ENCODE data around the gene CALHM5. TPM values are rescaled to one million over a fixed set of nuclear protein-coding genes. Genes with fewer than 3 reads are reported as not detected.

CALHM5 gene
- total and polyA plus RNA-seq, 9 of the 15 experiments (the other 6 are each of a cell fraction or from before 2014, with no cell fraction given), result under 0.01 to 0.05 (median 0.02) TPM; not detected in 2

- TF ChIP-seq ARID3A (IDR thresholded peaks at IDR 0.05; ENCODE audit: borderline replicate concordance, low read depth, low read length), result no peak
- peak; percentile 38; the same call in 1 of the 2 replicates for TF ChIP-seq CREM (IDR thresholded peaks at IDR 0.05; ENCODE audit: low read depth)
- no peak for TF ChIP-seq NR3C1 (CRISPR knock-in tag; IDR thresholded peaks at IDR 0.05)
- TF ChIP-seq WHSC1 (IDR thresholded peaks at IDR 0.05; ENCODE audit: low read length), result no peak
- TF ChIP-seq YBX1 (IDR thresholded peaks at IDR 0.05), result no peak
- no peak for TF ChIP-seq RBM34 (IDR thresholded peaks at IDR 0.05; ENCODE audit: borderline replicate concordance, insufficient read depth, low read length)
- no peak for TF ChIP-seq SAFB2 (IDR thresholded peaks at IDR 0.05; ENCODE audit: borderline replicate concordance, low read depth, low read length, severe bottlenecking)
- TF ChIP-seq NR2C1 (IDR thresholded peaks at IDR 0.05), result peak; percentile 55; the same call in 1 of the 2 replicates
- peak; percentile 81 for TF ChIP-seq NR2C1 (tag; IDR thresholded peaks at IDR 0.05)
- no peak for TF ChIP-seq RNF219 (CRISPR knock-in tag; IDR thresholded peaks at IDR 0.05)
- peak; percentile 88 for TF ChIP-seq ARID1B (IDR thresholded peaks at IDR 0.05)
- no peak for TF ChIP-seq ZNF274 (IDR thresholded peaks at IDR 0.05; ENCODE audit: borderline replicate concordance, low read depth, low read length)
- TF ChIP-seq ZNF592 (IDR thresholded peaks at IDR 0.05), result peak; percentile 64; the same call in 1 of the 2 replicates
- no peak for TF ChIP-seq MXI1 (IDR thresholded peaks at IDR 0.05; ENCODE audit: low read depth, low read length)
- TF ChIP-seq HDAC6 (IDR thresholded peaks at IDR 0.05; ENCODE audit: low read depth, low read length), result no peak
- no peak for TF ChIP-seq ZC3H4 (CRISPR knock-in tag; IDR thresholded peaks at IDR 0.05; ENCODE audit: borderline replicate concordance)
- peak; percentile 84 for TF ChIP-seq TEAD4 (IDR thresholded peaks at IDR 0.05; ENCODE audit: low read length)
- TF ChIP-seq TEAD4 (CRISPR knock-in tag; IDR thresholded peaks at IDR 0.05; ENCODE audit: borderline replicate concordance), result no peak
- no peak for TF ChIP-seq ATF1 (CRISPR knock-in tag; IDR thresholded peaks at IDR 0.05)
- peak; percentile 33; the same call in 1 of the 2 replicates for TF ChIP-seq ATF1 (tag; IDR thresholded peaks at IDR 0.05)
- peak; percentile 61; the same call in 1 of the 2 replicates for TF ChIP-seq SMARCE1 (IDR thresholded peaks at IDR 0.05)
- 0 out of 2 replicates have a peak, but pooled peaks have one; percentile 44 for TF ChIP-seq TOE1 (IDR thresholded peaks at IDR 0.05; ENCODE audit: borderline replicate concordance)
- no peak for TF ChIP-seq TOE1 (CRISPR knock-in tag; IDR thresholded peaks at IDR 0.05; ENCODE audit: borderline replicate concordance, low read depth)
- no peak for TF ChIP-seq HNRNPK (IDR thresholded peaks at IDR 0.05; ENCODE audit: low read depth, low read length, poor library complexity, severe bottlenecking)
Measured at GRCh38 chr6:116562614-116563013, 51.2 kb downstream of the CALHM5 start (continued).
